PFSK-1 (cell line): ENCODE measurements around the gene TAF1B.

Experiments used
- FOXP2 ChIP-seq: optimal IDR thresholded peaks from 2 replicates; pipeline ENCODE3; 2011; ENCODE audit warnings: borderline replicate concordance, control low read depth, inconsistent platforms; ENCODE audit not compliant: insufficient read depth; ENCODE audit errors: extremely low read length, extremely low read depth
- POLR2AphosphoS5 ChIP-seq: IDR thresholded peaks from 2 replicates; pipeline ENCODE4 v1.6.1; 2012; ENCODE audit warnings: low read depth, mild to moderate bottlenecking, control low read depth, low read length, moderate library complexity
- SIN3A ChIP-seq: IDR thresholded peaks from 2 replicates; pipeline ENCODE4 v1.6.1; 2012; ENCODE audit warnings: mild to moderate bottlenecking, low read length, moderate library complexity, borderline replicate concordance; ENCODE audit not compliant: insufficient read depth
- TAF1 ChIP-seq: IDR thresholded peaks from 2 replicates; pipeline ENCODE4 v1.6.1; 2012; ENCODE audit warnings: low read length, control low read depth, borderline replicate concordance; ENCODE audit not compliant: insufficient read depth
- TF ChIP-seq, protein P1 (sequence below), 2 experiments: IDR thresholded peaks; 2 replicates each; pipeline versions ENCODE4 v1.6.1 to v1.8.0; 2011 to 2012; ENCODE audit warnings: low read depth in 2 of 2, low read length in 2 of 2, control low read depth in 1 of 2, inconsistent platforms in 1 of 2, mild to moderate bottlenecking in 1 of 2, moderate library complexity in 1 of 2; ENCODE audit not compliant: insufficient read depth in 1 of 2

The TAF1B gene

DNA sequence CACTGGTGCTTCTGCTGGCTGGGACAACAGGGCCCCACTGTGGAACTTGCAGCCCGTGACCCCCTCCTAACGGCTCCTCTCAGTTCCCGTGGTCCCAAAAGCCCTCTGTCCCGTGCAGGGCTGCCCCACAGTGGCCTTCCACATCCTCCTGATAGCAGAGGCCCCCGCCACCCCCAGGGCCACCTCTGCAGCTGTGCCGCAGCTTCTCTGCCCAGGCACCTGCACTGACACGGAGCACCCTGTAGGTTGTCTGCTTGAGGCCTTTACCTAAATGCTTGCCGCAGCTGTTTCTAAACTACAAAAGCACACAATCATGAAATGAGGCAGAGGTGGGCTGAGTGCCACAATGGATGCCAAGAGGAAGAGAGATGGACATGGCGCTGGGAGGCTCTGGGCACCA is 94.7 kb downstream of the TAF1B start:
- no peak for TF ChIP-seq FOXP2
- TF ChIP-seq, protein P1, sequence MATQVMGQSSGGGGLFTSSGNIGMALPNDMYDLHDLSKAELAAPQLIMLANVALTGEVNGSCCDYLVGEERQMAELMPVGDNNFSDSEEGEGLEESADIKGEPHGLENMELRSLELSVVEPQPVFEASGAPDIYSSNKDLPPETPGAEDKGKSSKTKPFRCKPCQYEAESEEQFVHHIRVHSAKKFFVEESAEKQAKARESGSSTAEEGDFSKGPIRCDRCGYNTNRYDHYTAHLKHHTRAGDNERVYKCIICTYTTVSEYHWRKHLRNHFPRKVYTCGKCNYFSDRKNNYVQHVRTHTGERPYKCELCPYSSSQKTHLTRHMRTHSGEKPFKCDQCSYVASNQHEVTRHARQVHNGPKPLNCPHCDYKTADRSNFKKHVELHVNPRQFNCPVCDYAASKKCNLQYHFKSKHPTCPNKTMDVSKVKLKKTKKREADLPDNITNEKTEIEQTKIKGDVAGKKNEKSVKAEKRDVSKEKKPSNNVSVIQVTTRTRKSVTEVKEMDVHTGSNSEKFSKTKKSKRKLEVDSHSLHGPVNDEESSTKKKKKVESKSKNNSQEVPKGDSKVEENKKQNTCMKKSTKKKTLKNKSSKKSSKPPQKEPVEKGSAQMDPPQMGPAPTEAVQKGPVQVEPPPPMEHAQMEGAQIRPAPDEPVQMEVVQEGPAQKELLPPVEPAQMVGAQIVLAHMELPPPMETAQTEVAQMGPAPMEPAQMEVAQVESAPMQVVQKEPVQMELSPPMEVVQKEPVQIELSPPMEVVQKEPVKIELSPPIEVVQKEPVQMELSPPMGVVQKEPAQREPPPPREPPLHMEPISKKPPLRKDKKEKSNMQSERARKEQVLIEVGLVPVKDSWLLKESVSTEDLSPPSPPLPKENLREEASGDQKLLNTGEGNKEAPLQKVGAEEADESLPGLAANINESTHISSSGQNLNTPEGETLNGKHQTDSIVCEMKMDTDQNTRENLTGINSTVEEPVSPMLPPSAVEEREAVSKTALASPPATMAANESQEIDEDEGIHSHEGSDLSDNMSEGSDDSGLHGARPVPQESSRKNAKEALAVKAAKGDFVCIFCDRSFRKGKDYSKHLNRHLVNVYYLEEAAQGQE (IDR thresholded peaks at IDR 0.05; ENCODE audit: insufficient read depth in 1 of 2, low read depth in 2 of 2, low read length in 2 of 2) = no peak
- TF ChIP-seq SIN3A = no peak
- TF ChIP-seq TAF1 = no peak
- no peak for TF ChIP-seq POLR2AphosphoS5

- no peak for TF ChIP-seq TAF1
- no peak for TF ChIP-seq FOXP2
- TF ChIP-seq SIN3A = no peak
- TF ChIP-seq, protein P1 (IDR thresholded peaks at IDR 0.05; ENCODE audit: insufficient read depth in 1 of 2, low read depth in 2 of 2, low read length in 2 of 2) = no peak
- no peak for TF ChIP-seq POLR2AphosphoS5
These were observed 96.6 kb downstream of the TAF1B start for GRCh38 chr2:9939587-9940485.

DNA sequence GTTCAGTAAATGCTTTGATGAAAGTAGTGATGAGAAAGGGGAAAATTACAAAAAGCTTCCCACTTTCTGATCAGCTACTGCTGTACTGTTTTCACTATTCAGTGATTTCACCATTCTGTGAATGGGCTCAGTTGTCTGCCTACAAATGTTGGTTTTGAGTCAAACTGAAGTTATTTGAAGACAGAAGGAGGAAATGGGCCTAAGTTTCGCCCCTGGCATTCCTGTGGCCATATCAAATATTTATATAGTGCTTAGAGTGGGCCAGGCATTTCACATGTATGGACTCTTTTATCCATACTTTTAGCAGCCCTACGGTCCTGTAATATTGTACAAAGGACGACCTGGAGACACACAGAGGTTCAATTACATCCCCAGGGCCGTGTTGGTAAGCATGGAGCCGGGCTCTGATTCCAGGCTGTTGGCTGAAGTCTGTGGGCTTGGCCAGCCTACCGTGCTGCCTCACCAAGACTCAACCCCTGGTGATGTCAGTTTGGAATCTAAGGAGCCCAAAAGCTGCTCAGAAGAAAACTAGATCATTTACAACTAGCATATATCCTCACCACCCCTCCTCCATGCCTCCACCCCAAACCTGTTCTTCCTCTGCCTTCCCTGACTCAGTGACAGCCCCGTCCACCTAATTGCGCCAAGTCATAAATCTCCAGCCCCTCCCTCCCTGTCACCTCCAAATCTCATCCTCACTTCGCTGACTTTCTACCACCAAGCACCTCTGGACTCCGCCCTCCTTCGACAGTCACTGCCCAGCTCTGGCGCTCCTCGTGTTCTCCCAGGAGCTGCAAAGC is 98.1 kb downstream of the TAF1B start:
- TF ChIP-seq SIN3A = no peak
- TF ChIP-seq POLR2AphosphoS5 = no peak
- TF ChIP-seq, protein P1 (IDR thresholded peaks at IDR 0.05; ENCODE audit: insufficient read depth in 1 of 2, low read depth in 2 of 2, low read length in 2 of 2) = no peak
- no peak for TF ChIP-seq TAF1
- TF ChIP-seq FOXP2 = no peak

DNA sequence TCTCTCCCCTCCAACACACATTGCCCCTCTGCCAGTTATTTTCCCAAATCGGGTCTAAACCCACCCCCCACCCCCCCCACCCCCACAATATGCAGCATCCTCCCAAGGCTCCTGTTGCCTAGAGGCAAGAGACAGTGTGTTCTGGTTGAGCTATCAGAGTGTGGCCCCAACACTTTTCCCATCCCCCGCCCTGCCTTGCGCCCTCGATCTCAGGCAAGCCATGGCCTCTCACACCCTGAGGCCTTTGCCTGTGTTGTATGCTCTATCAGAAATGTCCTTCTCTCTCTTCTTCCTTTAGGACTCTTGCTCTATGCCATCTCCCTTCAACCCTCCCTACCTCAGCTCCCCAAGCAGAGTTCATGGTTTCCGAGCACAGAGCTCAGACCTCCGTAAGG is 98.7 kb downstream of the TAF1B start:
- TF ChIP-seq POLR2AphosphoS5 (no peak), SIN3A (no peak), TAF1 (no peak), FOXP2 (no peak)
- TF ChIP-seq, protein P1 (IDR thresholded peaks at IDR 0.05; ENCODE audit: insufficient read depth in 1 of 2, low read depth in 2 of 2, low read length in 2 of 2) = no peak
